ENCODE results near the gene MS4A15. TPM values are rescaled to one million over a fixed set of nuclear protein-coding genes. Genes with fewer than 3 reads are reported as not detected.

MS4A15 gene, protein sequence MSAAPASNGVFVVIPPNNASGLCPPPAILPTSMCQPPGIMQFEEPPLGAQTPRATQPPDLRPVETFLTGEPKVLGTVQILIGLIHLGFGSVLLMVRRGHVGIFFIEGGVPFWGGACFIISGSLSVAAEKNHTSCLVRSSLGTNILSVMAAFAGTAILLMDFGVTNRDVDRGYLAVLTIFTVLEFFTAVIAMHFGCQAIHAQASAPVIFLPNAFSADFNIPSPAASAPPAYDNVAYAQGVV
- total RNA-seq: not detected

DNA sequence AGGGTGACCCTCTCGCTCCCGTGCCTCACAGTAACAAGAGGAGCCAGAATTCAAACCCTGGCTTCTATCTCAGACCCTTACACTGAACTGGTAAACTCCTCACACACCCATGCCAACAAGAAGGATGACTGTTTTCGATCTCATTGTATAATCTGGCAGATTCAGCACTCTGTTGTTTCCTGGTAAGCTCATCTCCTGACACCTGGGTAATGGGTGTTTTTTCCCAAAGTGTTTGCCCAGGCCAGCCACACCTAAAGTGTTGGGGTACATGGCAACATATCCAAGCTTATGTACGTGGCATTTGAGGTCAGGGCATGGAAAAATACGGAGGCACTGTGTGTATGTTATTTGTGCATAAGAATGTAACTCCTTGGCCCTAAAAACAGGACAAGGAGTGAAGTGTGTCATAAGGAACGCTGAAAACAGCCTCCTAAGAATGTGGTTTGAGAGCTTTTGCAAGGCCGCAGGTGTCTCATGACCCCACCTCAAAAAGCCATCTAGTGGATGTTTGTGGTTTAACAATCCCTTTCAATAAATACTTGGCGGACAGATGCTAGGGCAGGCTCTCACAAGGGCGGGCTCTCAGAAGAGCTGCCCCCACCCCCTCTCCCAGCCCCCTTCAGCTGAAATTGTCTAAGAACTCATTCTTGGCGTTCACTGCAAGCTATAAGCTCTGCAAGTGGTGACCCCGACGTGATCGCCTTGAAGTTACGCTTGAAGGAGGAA, at the start of gene MS4A15:
TSS of gene MS4A15 (plus strand) at position 561 of the 726 bp plus-strand sequence. CDS start 6,867 bp downstream, outside the sequence.

DNA sequence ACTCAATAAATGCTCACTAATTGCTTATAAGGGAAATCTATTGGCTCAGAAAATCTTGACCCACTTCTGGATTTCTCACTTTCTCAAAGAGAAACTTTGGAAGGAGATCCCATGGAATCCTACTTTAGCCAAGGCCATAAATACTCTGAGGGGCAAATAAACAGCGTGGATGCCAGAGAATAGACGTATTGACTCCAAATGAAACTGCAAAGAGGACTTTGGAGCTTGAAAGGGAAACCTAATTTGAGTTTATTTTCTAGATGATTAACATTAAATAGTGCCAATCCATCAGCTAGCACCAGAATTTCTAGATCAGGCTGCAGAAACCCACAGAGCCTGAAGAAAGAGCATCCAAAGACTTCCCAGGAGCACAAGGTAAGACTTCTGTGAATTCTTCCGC, 32.2 kb upstream of the MS4A15 start, which contains the start of gene MS4A18:
TSS of gene MS4A18 (plus strand) at position 301 of the 400 bp plus-strand sequence.

DNA sequence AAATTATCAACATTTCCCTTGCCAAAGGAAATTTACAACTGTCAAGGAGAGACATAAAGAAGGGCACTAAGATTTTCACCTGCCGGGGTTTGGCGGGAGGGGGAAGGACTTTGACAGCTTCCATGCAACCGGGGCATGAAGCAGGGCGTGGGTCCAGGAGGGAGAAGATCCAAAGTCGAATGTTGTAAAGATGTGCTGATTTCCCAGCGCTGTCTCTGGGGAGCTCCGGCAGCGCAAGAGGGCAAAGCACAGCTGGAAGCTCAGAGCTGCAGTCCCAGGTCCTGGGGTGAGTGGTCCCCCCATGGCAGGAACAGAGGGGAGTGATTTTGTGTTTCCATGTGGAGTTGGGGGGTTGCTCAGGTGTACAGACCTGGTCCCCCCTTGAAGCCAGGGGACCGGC, 28.5 kb downstream of the MS4A15 start, which contains the start of gene MS4A10:
TSS of gene MS4A10 (plus strand) at position 198 of the 400 bp plus-strand sequence. CDS start 5,003 bp downstream, outside the sequence.

Other genes with a start within 250 kb of the MS4A15 start
- gene MS4A13, start 241.5 kb upstream of the MS4A15 start, total RNA-seq: not detected
- gene MS4A8, start 57.3 kb upstream of the MS4A15 start, total RNA-seq: not detected
- not detected for gene MS4A18, start 32.1 kb upstream of the MS4A15 start, total RNA-seq
- not detected for gene MS4A10, start 28.5 kb downstream of the MS4A15 start, total RNA-seq
- 9.5 TPM for gene CCDC86, start 85.2 kb downstream of the MS4A15 start, total RNA-seq
- gene PTGDR2, start 99.1 kb downstream of the MS4A15 start, total RNA-seq: 0.55 TPM
- gene ZP1, start 110.7 kb downstream of the MS4A15 start, total RNA-seq: not detected
- gene PRPF19, start 149.7 kb downstream of the MS4A15 start, total RNA-seq: 49.4 TPM
- 41.1 TPM for gene TMEM109, start 157.3 kb downstream of the MS4A15 start, total RNA-seq
- 88.3 TPM for gene TMEM132A, start 167.6 kb downstream of the MS4A15 start, total RNA-seq
- 14.8 TPM for gene SLC15A3, start 195.3 kb downstream of the MS4A15 start, total RNA-seq
- gene CD6, start 214.8 kb downstream of the MS4A15 start, total RNA-seq: 0.49 TPM

Data from camera-type eye (tissue), 1 donor.